ENCODE measurements around the gene TCF20.

TCF20 gene

DNA sequence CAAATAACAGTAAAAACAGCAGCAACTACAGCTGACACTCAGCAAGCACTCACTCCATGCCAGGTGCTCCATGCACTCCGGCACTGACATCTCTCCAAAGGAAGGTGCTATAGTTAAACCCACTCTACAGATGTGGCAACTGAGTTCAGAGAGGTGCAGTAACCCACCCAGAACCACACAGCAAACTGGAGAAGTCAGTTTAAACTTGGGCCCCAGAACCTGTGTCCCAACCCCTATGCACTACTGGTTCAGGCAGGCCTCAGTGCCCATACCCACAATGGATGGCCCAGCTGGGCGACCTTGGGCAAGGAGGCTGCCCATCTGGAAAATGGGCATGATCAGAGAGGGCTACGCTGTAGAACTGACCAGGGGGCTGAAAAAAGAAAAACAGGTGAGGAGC is 26.4 kb upstream of the TCF20 start:
- Histone ChIP-seq H3K27ac (no peak overlapping the region), H3K9me3 (ENCODE audit: low read depth, low read length) (no peaks in the 10 kb centered on the region), H3K36me3 (ENCODE audit: insufficient read depth, low read length) (no peaks in the 10 kb centered on the region), H3K4me3 (no peak overlapping the region), H3K9ac (ENCODE audit: insufficient read length) (no peak overlapping the region)
- no peak for DNase-seq (ENCODE audit: low read depth, low spot score)
- TF ChIP-seq POLR2AphosphoS5 (IDR thresholded peaks at IDR 0.05; ENCODE audit: borderline replicate concordance, low read depth, low read length) (no peak), EZH2 (IDR thresholded peaks at IDR 0.05) (no peak), FOXP2 (optimal IDR thresholded peaks at IDR 0.05; ENCODE audit: control extremely low read depth, extremely low read length, insufficient read depth) (no peak)

DNA sequence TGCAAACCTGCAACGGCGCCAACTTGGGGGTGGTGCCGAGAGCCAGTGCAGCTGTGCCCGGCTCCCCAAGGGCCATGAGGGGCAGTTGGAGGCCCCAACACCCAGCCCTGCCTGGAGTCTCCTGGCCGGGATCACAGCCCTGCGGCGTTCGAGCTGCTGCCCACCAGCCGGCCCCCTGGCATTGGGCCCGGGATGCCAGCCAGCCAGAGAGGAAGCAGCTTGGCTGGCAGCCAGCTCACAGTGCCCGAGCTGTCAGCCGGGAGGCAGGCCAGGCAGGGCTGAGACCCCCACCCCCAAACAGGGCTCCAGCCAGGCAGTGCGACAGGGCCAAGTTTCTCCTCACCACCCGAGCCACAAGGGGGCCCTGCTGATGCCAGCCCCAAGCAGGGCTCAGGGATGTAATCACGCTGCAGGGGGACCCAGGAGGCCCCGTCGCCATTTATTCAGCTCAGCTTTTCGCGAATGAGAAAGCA is 26.0 kb upstream of the TCF20 start:
- H3K9me3 ChIP-seq (ENCODE audit: low read depth, low read length) = no peaks in the 10 kb centered on the region
- no peaks in the 10 kb centered on the region for H3K36me3 ChIP-seq (ENCODE audit: insufficient read depth, low read length)
- H3K9ac ChIP-seq (ENCODE audit: insufficient read length) = no peak overlapping the region
- no peak for DNase-seq (ENCODE audit: low read depth, low spot score)
- H3K4me3 ChIP-seq = no peak overlapping the region
- no peak overlapping the region for H3K27ac ChIP-seq
- TF ChIP-seq FOXP2 (optimal IDR thresholded peaks at IDR 0.05; ENCODE audit: control extremely low read depth, extremely low read length, insufficient read depth) (no peak), EZH2 (IDR thresholded peaks at IDR 0.05) (no peak), POLR2AphosphoS5 (IDR thresholded peaks at IDR 0.05; ENCODE audit: borderline replicate concordance, low read depth, low read length) (no peak)

- no peak overlapping the region for H3K9ac ChIP-seq (ENCODE audit: insufficient read length)
- H3K4me3 ChIP-seq = peak overlapping the region; percentile 42; the same call in 1 of the 2 replicates
- peak; percentile 58 for DNase-seq (ENCODE audit: low read depth, low spot score)
- no peaks in the 10 kb centered on the region for H3K36me3 ChIP-seq (ENCODE audit: insufficient read depth, low read length)
- TF ChIP-seq FOXP2 (optimal IDR thresholded peaks at IDR 0.05; ENCODE audit: control extremely low read depth, extremely low read length, insufficient read depth) (peak; percentile 65), EZH2 (IDR thresholded peaks at IDR 0.05) (no peak)
- no peak overlapping the region; the same call in 1 of the 2 replicates for H3K27ac ChIP-seq
- H3K9me3 ChIP-seq (ENCODE audit: low read depth, low read length) = no peaks in the 10 kb centered on the region
Observed at GRCh38 chr22:42294034-42294985, 23.9 kb upstream of the TCF20 start.

GRCh38 chr22:42292732-42293520 is 22.5 kb upstream of the TCF20 start:
- H3K27ac ChIP-seq = no peak overlapping the region
- H3K9me3 ChIP-seq (ENCODE audit: low read depth, low read length) = no peaks in the 10 kb centered on the region
- no peak overlapping the region for H3K9ac ChIP-seq (ENCODE audit: insufficient read length)
- TF ChIP-seq EZH2 (IDR thresholded peaks at IDR 0.05) (no peak), POLR2AphosphoS5 (IDR thresholded peaks at IDR 0.05; ENCODE audit: borderline replicate concordance, low read depth, low read length) (no peak), FOXP2 (optimal IDR thresholded peaks at IDR 0.05; ENCODE audit: control extremely low read depth, extremely low read length, insufficient read depth) (no peak)
- DNase-seq (ENCODE audit: low read depth, low spot score) = no peak
- no peaks in the 10 kb centered on the region for H3K36me3 ChIP-seq (ENCODE audit: insufficient read depth, low read length)
- no peak overlapping the region for H3K4me3 ChIP-seq

- H3K9me3 ChIP-seq (ENCODE audit: low read depth, low read length) = no peaks in the 10 kb centered on the region
- no peak for TF ChIP-seq EZH2 (IDR thresholded peaks at IDR 0.05)
- TF ChIP-seq POLR2AphosphoS5 (IDR thresholded peaks at IDR 0.05; ENCODE audit: borderline replicate concordance, low read depth, low read length) = no peak
- no peak for TF ChIP-seq FOXP2 (optimal IDR thresholded peaks at IDR 0.05; ENCODE audit: control extremely low read depth, extremely low read length, insufficient read depth)
- no peaks in the 10 kb centered on the region for H3K36me3 ChIP-seq (ENCODE audit: insufficient read depth, low read length)
- no peak overlapping the region for H3K9ac ChIP-seq (ENCODE audit: insufficient read length)
- H3K27ac ChIP-seq = no peak overlapping the region
- no peak overlapping the region for H3K4me3 ChIP-seq
- no peak for DNase-seq (ENCODE audit: low read depth, low spot score)
Observed at GRCh38 chr22:42291287-42291686, 20.8 kb upstream of the TCF20 start.

DNA sequence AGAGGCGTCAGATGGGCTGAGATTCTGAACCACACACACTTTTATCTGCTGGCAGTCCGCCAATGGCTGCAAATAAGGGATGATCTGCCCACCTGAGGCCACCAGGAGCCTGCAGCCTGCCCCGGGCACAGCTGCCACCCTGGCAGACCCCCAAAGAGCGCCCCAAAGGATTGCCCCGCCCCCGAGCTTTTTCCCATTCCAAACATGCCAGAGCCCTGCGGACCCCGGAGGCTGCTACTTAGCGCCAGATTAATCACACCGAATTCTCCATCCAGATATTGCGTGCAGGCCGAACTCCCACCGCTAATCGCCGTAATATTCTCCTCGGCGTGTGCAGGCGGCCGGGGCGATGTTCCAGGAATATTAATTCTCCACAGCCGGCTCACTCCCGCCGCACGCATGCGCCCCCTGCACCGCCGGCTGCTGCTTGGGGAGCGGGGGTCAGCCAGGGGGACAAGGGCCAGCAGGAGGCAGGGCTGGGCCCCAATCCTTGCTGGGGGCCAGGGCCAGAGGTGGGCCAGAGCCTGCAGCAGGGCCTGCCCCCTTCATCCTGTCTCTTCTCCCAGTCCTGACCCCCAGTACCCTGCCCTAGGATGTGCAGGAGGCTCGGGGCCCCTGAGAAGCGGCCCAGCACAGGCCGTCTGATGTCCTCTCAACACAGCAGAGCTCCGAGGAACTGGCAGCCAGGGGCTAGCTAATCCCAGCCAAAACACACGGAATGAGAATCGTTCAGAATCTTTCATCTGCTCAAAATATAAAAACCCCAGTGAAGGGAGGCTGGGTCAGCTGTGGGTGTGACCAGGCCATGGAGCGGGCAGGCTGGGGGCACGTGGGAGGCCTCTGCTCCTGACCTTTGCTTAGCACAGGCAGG is 19.5 kb upstream of the TCF20 start:
- Histone ChIP-seq H3K9ac (ENCODE audit: insufficient read length) (no peak overlapping the region), H3K9me3 (ENCODE audit: low read depth, low read length) (no peaks in the 10 kb centered on the region), H3K36me3 (ENCODE audit: insufficient read depth, low read length) (no peaks in the 10 kb centered on the region), H3K4me3 (peak overlapping the region; percentile 29; the same call in 1 of the 2 replicates), H3K27ac (no peak overlapping the region)
- no peak for DNase-seq (ENCODE audit: low read depth, low spot score)
- TF ChIP-seq EZH2 (IDR thresholded peaks at IDR 0.05) (no peak), POLR2AphosphoS5 (IDR thresholded peaks at IDR 0.05; ENCODE audit: borderline replicate concordance, low read depth, low read length) (no peak), FOXP2 (optimal IDR thresholded peaks at IDR 0.05; ENCODE audit: control extremely low read depth, extremely low read length, insufficient read depth) (no peak)

- H3K9me3 ChIP-seq (ENCODE audit: low read depth, low read length) = no peaks in the 10 kb centered on the region
- H3K27ac ChIP-seq = no peak overlapping the region
Observed at GRCh38 chr22:42288791-42289190, 18.3 kb upstream of the TCF20 start.

More at GRCh38 chr22:42288791-42289190, 18.3 kb upstream of the TCF20 start:
- Histone ChIP-seq H3K4me3 (no peak overlapping the region), H3K9ac (ENCODE audit: insufficient read length) (no peak overlapping the region), H3K36me3 (ENCODE audit: insufficient read depth, low read length) (no peaks in the 10 kb centered on the region)
- TF ChIP-seq FOXP2 (optimal IDR thresholded peaks at IDR 0.05; ENCODE audit: control extremely low read depth, extremely low read length, insufficient read depth) (no peak), POLR2AphosphoS5 (IDR thresholded peaks at IDR 0.05; ENCODE audit: borderline replicate concordance, low read depth, low read length) (no peak), EZH2 (IDR thresholded peaks at IDR 0.05) (no peak)
- no peak for DNase-seq (ENCODE audit: low read depth, low spot score)
